HG02852 (cell line): ENCODE data around the gene SVIL.

Source experiments
- ATAC-seq: cut with Tn5 transposase; IDR thresholded peaks from one replicate; pipeline ENCODE4 v1.9.1; 2021; ENCODE audit warnings: mild to moderate bottlenecking, moderate library complexity; ENCODE audit not compliant: unreplicated experiment

The SVIL gene

DNA sequence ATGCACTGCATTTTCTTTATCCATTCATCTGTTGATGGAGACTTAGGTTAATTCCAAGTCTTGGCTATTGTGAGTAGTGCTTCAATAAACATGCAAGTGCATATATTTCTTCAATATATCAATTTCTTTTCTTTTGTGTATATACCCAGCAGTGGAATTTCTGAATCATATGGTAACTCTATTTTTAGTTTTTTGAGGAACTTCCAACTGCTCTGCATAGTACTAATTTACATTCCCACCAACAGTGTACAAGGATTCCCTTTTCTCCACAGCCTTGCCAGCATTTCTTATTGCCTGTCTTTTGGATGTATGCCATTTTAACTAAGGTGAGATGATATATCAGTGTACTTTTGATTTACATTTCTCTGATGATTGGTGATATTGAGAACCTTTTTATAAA, 200.7 kb downstream of the SVIL start:
- no peak for ATAC-seq

DNA sequence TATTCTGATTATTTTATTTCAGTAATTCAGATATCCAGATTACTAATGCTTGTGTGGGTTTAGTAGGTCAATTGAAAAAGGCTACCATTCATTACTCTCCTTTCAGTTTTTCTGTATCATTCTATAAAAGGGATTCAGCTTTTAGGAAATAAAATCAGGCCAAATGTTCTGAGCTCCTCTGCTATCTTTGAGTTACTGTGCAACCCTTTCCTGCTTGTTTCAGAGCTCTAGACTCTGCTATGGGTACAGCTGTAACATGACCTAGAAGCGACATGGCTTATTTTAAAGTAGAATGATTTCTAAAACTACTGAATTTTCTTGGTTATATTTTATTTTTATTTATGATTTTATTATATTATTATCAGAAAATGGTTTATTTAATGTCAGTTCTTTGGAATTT, 203.1 kb downstream of the SVIL start:
- no peak for ATAC-seq

DNA sequence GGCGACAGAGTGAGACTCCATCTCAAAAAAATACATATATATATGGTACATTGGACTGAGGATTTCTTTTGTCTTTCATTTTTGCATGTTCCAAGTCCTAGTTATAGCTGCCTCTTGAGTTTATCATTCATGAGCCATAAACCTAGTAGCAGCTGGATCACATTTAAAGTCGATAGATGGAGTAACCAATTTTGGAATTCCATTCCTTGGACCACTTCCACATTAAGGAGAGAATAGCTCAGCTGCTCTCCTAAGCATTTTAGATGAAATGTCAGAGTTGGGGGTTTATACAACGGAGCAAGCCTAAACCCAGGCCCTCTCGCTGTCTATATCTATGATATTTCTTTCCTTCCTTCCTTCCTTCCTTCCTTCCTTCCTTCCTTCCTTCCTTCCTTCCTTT, 204.7 kb downstream of the SVIL start:
- ATAC-seq = no peak

DNA sequence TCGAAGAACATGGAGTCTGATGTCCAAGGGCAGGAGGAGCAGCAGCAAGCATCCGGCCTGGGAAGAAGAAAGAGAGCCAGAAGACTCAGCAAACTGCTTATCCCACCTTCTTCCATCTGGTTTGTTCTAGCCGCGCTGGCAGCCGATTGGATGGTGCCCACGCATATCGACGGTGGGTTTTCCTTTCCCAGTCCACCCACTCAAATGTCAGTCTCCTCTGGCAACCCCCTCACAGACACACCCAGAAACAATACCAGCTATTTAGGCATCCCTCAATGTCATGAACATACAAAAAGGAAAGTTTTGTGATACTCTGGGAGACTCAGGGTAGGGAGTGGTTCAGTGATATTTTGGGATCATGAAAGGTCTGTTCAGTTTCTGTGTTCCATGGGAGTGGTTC, 206.3 kb downstream of the SVIL start:
- no peak for ATAC-seq

DNA sequence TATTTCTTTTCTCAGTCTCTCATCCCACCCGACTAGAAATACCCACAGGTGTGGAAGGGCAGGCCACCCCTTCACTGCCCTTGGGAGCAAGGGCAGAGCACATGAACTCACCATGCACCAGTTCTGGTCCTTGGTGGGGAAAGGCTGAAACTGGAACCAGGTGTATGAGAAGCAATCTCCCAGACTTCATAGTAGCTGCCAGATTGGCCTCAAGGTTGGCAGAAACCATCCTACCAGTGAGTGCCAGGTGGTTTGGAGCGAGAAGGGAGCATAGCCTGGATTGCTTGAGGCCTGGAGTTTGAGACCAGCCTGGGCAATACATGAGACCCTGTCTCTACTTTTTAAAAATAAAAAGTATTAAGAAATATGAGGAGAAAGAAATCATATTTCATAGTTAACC, 207.1 kb downstream of the SVIL start:
- ATAC-seq = no peak

DNA sequence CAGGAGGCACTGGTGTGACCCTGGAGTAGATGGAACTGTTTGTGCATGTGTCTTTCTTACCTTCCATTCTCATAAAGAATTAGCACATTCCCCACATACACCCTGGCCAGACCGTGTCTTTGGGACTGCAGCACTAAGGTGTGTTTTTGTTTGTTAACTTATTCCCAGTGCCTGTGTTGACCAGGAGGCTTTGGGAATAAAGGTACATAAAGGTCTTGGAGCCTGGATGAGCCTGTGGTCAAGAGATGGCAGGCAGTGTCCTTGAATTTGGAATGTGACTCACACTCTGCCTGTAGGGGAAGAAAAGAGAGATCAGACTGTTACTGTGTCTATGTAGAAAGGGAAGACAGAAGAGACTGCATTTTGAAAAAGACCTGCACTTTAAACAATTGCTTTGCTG, 208.4 kb downstream of the SVIL start:
- no peak for ATAC-seq

DNA sequence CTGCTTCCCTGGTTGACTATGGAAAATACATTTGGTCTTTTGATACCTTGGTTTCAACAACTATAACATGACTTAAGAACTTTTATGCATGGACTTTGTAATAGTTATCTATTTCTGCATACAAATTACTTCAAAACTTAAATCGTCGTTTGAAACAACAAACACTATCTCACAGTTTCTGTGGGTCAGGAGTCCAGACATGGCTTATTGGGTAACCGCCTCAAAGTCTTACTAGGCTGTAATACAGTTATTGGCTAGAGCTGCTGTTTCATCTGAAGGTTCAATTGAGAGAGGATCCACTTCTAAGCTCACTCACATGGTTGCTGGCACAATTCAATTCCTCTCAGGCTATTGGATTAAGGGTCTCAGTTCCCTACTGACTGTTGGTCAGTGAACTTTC, 210.8 kb downstream of the SVIL start:
- ATAC-seq = no peak

DNA sequence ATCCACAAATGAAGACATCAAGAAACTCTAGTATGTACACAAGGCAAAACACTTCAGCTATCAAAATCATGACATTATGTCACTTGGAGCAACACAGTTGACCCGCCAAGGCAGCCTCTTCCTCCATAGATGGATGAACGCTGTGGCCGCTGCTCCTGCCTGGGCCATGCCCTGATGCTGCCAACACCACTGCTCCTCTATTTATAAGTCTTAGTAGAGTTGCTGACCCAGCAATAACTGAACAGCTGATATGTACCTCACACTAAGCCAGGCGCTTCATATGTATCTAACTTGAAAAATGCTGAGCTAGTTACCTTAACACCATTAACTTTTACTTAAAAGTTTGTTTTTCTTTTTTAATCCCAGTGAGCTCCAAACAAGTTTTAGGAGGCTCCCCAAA, 214.0 kb downstream of the SVIL start:
- no peak for ATAC-seq

DNA sequence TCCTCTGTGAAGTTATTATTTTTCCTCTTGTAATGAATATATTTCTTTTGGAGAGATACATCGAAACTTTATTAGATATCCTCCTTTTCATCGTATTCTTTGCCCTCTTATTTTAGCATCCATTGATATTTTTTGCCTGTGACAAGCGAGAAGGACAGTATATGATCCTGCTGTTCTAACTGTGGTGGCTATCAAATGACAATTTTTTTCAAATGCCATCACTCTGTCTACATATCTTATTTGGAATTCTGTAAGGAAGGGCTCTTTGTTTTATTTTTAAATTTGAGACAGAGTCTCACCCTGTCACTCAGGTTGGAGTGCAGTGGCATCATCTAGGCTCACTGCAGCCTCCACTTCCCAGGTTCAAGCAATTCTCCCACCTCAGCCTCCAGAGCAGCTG, 217.4 kb downstream of the SVIL start:
- no peak for ATAC-seq

DNA sequence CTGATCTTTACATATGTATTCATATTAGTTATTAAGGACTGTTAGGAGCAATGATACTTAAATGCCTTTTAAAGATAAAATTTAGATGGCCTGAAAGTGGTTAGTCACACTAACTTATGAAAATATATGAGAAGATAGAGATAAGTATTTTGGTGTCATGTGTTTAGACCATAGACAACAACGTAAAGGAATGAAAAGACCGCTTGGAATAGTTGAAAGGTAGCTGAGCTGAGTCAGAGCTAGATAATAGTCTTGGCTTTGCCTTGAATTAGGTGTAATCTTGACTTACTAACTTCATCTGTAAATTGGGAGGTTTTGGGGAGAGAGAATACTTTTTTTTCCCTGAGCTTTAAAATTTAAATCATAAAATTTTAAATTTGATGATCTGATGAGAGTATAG, 218.9 kb downstream of the SVIL start:
- ATAC-seq = no peak

DNA sequence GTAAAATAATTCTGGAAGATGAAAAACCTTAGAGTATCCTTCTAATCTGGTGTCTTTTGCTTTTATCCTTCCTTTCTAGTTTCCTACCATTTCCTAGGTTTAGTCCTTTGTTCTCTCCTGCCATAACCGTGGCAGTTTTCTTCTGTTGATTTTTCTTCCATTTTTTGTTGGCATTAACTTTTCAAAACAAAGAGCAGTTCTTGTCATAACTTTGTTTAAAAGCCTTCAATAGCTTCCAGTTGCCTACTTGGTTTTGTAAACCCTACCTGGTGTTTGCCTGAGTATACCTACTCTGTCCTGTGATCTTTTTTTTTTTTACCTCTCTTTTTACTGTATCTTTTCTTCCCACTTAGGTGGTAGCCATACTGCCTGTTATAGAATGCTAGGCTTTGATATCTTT, 220.3 kb downstream of the SVIL start:
- ATAC-seq = no peak

DNA sequence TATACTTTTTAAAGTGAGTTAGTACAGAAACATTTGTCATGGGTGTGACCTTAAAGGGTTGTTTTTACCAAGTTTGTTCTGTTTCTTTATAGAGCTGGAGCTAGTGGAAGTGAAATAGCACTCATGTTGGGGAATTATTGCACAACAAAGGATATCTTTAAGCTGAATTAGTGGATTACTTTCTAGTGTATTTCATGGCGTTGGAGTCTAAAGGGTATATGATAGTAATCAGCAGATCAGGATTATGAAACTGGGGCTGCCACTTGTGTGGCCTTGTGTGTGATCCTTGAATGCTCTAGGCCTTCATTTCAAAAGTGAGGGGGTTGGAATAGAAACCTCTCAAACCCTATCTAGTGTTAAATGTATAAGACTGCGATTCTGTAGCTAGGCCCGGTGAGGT, 222.3 kb downstream of the SVIL start:
- ATAC-seq = no peak

DNA sequence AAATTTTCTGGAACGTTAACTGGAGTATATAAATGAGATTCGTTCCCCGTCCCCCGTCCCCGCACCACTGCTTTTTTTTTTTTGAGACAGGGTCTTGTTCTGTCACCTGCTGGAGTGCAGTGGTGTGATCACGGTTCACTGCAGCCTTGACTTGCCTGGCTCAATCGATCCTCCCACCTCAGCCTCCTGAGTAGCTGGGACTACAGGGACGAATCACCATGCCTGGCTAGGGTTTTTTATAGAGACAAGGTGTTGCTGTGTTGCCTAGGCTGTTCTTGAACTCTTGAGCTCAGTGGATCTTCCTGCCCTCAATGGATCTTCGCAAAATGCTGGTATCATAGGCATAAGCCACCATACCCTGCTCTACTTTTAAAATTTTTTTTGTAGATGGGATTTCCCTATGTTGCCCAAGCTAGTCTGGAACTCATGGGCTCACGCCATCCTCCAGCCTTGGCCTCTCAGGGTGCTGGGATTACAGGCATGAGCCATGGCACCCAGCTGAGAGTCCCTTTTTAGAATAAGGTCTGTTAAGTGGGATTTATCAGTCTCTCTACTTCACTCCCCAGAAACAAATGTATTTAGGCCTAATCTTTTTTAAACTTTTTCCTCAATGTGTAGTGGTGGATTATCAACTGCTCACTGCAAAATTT, 223.0 kb downstream of the SVIL start:
- ATAC-seq = no peak

DNA sequence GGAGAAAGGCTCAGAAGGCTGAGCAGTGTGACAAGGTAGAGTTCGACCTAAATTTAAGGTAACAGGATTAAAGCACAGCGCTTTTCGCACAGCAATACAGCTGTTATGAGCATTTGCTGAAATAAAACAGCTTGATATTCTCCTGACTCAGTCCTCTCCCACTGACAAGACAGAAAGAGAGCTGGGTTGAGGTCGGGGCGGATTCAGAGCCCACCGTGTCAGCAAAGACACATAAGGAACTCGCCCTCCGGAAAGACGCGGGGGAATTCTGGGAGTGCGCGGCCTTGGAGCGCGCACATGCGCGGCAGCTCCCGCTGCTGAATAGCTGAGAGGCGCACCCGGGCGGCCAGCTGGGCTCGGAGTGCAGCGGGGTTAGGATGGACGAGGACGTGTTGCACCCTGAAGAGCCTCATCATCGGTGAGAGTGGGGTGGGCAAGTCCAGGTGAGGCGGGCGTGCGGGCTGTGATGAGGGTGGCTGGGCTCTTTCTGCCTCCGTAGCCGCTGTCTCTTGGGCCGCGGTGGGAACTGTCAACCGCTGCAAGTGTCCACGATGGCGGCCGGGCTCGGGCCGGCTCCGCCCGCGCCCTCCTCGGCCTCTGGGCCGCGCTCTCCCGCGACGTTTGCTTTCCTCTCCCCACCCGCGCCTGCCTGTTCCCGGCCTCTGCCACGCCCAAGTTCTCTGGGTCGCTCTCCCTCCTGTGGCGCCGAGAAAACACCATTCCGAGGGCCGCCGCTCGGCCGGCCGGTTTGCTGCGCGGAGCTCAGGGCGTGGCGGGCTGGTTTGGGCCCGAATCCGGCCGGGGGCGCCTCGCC, 225.3 kb downstream of the SVIL start:
- ATAC-seq = peak; percentile 74

DNA sequence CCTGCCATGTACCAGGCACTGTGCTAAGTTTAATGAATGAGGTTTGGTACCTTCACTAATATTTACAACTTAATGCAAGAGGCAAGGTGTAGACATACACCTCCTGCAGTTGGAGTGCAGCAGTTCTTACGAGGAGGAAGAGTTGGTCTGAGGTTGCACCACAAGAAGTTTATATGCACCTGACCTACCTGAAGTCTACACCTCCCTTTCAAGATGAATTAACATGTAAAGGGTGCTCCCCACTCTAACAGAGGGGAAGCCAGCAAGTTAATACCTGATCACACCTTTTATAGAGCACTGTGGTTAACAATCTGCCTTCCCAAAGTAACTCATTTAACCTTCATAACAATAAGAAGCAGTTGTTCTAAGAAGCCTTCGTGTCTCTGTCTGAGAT, 225.9 kb downstream of the SVIL start:
- no peak for ATAC-seq
